ENCODE results near the gene IRX2.

Gene IRX2

DNA sequence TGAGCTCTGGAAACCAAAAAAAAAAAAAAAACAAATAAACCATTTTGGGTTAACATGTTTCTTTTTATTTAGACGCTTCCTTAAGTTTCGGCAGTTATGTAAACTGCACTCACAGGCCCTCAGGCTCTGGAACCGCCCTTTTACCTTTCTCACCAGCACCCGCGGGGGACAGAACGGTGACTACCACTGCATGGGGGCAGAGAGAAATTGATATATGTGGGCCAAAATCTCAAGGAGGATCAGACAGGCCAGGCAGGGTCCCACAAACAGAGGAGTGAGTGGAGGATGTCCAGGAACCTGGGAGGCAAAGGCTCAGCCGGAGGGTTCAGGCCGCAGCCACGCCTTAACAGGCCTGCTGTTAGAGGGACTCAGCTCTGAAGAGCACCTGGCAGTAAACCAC is 54.4 kb downstream of the IRX2 start:
- no peak for DNase-seq (ENCODE audit: low read depth in 2 of 2)
